HEK293 (cell line): ENCODE data around the gene IKZF2.

ENCODE experiments used
- CTCF ChIA-PET: fragments of 350-600 bp; formaldehyde crosslinking; extraction: SDS; loops from one replicate; lab custom pipeline; 2021; ENCODE audit warnings: antibody characterized with exemption; lab: Yijun Ruan, JAX
- POLR2A ChIA-PET: fragments of 300-600 bp; formaldehyde crosslinking; extraction: SDS; loops from one replicate; lab custom pipeline; 2020; ENCODE audit warnings: antibody characterized with exemption, inconsistent platforms; lab: Yijun Ruan, JAX
- H3K27ac ChIP-seq: fragments of 200-500 bp; sonication (Bioruptor generic); 2 replicates; pipeline ENCODE4 v1.5.1; 2014; ENCODE audit warnings: low read depth, low read length, control low read depth, inconsistent platforms; ENCODE audit errors: extremely low read depth
- H3K36me3 ChIP-seq, 2 experiments: fragments of 200-500 bp in 1 of 2; sonication (Bioruptor generic) in 1 of 2; 1 replicate in 1 of 2; 2 replicates in 1 of 2; pipeline ENCODE4 v1.5.1; 2014 to 2017; ENCODE audit warnings: inconsistent platforms in 2 of 2, low read length in 2 of 2; ENCODE audit not compliant: control insufficient read depth in 2 of 2, insufficient read depth in 1 of 2
- H3K4me1 ChIP-seq: fragments of 200-500 bp; sonication (Bioruptor generic); 2 replicates; pipeline ENCODE4 v1.5.1; 2014; ENCODE audit warnings: mild to moderate bottlenecking, low read length, inconsistent platforms; ENCODE audit not compliant: control insufficient read depth, insufficient read depth
- H3K4me3 ChIP-seq: 2 replicates; pipeline ENCODE4 v1.5.1; 2011; ENCODE audit warnings: low read depth, mild to moderate bottlenecking, control low read depth, low read length, moderate library complexity
- H3K9me3 ChIP-seq: fragments of 200-500 bp; sonication (Bioruptor generic); 2 replicates; pipeline ENCODE4 v1.5.1; 2014; ENCODE audit warnings: low read depth, low read length, inconsistent platforms; ENCODE audit not compliant: control insufficient read depth, insufficient read depth
- KLF9 ChIP-seq: fragments of 450-650 bp; formaldehyde crosslinking; IDR thresholded peaks from 2 replicates; pipeline ENCODE4 v1.5.1; 2016; ENCODE audit warnings: missing biosample characterization, missing genetic modification characterization, low read depth
- MYNN ChIP-seq: fragments of 450-650 bp; formaldehyde crosslinking; IDR thresholded peaks from 2 replicates; pipeline ENCODE4 v1.5.1; 2016; ENCODE audit warnings: missing biosample characterization, missing genetic modification characterization, borderline replicate concordance
- REPIN1 ChIP-seq: fragments of 450-650 bp; formaldehyde crosslinking; IDR thresholded peaks from 2 replicates; pipeline ENCODE4 v1.5.1; 2017; ENCODE audit warnings: missing biosample characterization, missing genetic modification characterization, low read depth
- SALL2 ChIP-seq: fragments of 450-650 bp; formaldehyde crosslinking; IDR thresholded peaks from 2 replicates; pipeline ENCODE4 v1.5.0; 2017; ENCODE audit warnings: missing biosample characterization, mild to moderate bottlenecking, missing genetic modification characterization, borderline replicate concordance
- SCRT2 ChIP-seq: fragments of 450-650 bp; formaldehyde crosslinking; IDR thresholded peaks from 2 replicates; pipeline ENCODE4 v1.5.1; 2016; ENCODE audit warnings: missing biosample characterization, missing genetic modification characterization
- ZBTB1 ChIP-seq: fragments of 450-650 bp; formaldehyde crosslinking; IDR thresholded peaks from 2 replicates; pipeline ENCODE4 v1.5.1; 2016; ENCODE audit warnings: missing biosample characterization, missing genetic modification characterization
- ZBTB8A ChIP-seq: fragments of 450-650 bp; formaldehyde crosslinking; IDR thresholded peaks from 2 replicates; pipeline ENCODE4 v1.5.1; 2016; ENCODE audit warnings: missing biosample characterization, missing genetic modification characterization
- ZNF157 ChIP-seq: fragments of 450-650 bp; formaldehyde crosslinking; IDR thresholded peaks from 2 replicates; pipeline ENCODE4 v1.5.1; 2016; ENCODE audit warnings: missing biosample characterization, missing genetic modification characterization
- ZNF16 ChIP-seq: fragments of 450-650 bp; formaldehyde crosslinking; IDR thresholded peaks from 2 replicates; pipeline ENCODE4 v1.5.1; 2016; ENCODE audit warnings: low read depth, missing biosample characterization, missing genetic modification characterization
- ZNF24 ChIP-seq: fragments of 450-650 bp; formaldehyde crosslinking; IDR thresholded peaks from 2 replicates; pipeline ENCODE4 v1.5.1; 2016; ENCODE audit warnings: missing biosample characterization, missing genetic modification characterization
- ZNF501 ChIP-seq: fragments of 450-650 bp; formaldehyde crosslinking; IDR thresholded peaks from 2 replicates; pipeline ENCODE4 v1.5.1; 2016; ENCODE audit warnings: missing biosample characterization, missing genetic modification characterization
- ZNF530 ChIP-seq: fragments of 450-650 bp; formaldehyde crosslinking; IDR thresholded peaks from 2 replicates; pipeline ENCODE4 v1.5.1; 2016; ENCODE audit warnings: low read depth, missing biosample characterization, missing genetic modification characterization
- ZNF596 ChIP-seq: fragments of 450-650 bp; IDR thresholded peaks from 2 replicates; pipeline ENCODE4 v1.5.0; 2018; ENCODE audit warnings: missing biosample characterization, mild to moderate bottlenecking, missing genetic modification characterization, moderate library complexity
- ZNF626 ChIP-seq: fragments of 450-650 bp; sonication (Bioruptor Pico); formaldehyde crosslinking; IDR thresholded peaks from 2 replicates; pipeline ENCODE4 v1.5.1; 2018; ENCODE audit warnings: missing biosample characterization, missing genetic modification characterization, inconsistent platforms
- ZNF707 ChIP-seq: fragments of 450-650 bp; formaldehyde crosslinking; IDR thresholded peaks from 2 replicates; pipeline ENCODE4 v1.5.1; 2016; ENCODE audit warnings: missing biosample characterization, missing genetic modification characterization
- ZNF785 ChIP-seq: fragments of 450-650 bp; formaldehyde crosslinking; IDR thresholded peaks from 2 replicates; pipeline ENCODE4 v1.5.1; 2016; ENCODE audit warnings: missing biosample characterization, missing genetic modification characterization
- ZNF830 ChIP-seq: fragments of 450-650 bp; IDR thresholded peaks from 2 replicates; pipeline ENCODE4 v1.5.0; 2018; ENCODE audit warnings: missing biosample characterization, missing genetic modification characterization, low read depth, mild to moderate bottlenecking, moderate library complexity
- TF ChIP-seq, protein P1 (sequence below): fragments of 450-650 bp; formaldehyde crosslinking; IDR thresholded peaks from 2 replicates; pipeline ENCODE4 v1.5.1; 2016; ENCODE audit warnings: missing biosample characterization, missing genetic modification characterization
- TF ChIP-seq, protein P2 (sequence below): fragments of 450-650 bp; formaldehyde crosslinking; IDR thresholded peaks from 2 replicates; pipeline ENCODE4 v1.5.1; 2016; ENCODE audit warnings: missing biosample characterization, missing genetic modification characterization
- TF ChIP-seq, protein P3 (sequence below): fragments of 450-650 bp; formaldehyde crosslinking; IDR thresholded peaks from 2 replicates; pipeline ENCODE4 v1.5.1; 2017; ENCODE audit warnings: missing biosample characterization, missing genetic modification characterization
- TF ChIP-seq, protein P4 (sequence below): fragments of 450-650 bp; formaldehyde crosslinking; IDR thresholded peaks from 2 replicates; pipeline ENCODE4 v1.5.1; 2016; ENCODE audit warnings: missing biosample characterization, missing genetic modification characterization
- TF ChIP-seq, protein P5 (sequence below): fragments of 450-650 bp; formaldehyde crosslinking; IDR thresholded peaks from 2 replicates; pipeline ENCODE4 v1.5.1; 2016; ENCODE audit warnings: missing biosample characterization, missing genetic modification characterization
- TF ChIP-seq, protein P6 (sequence below): fragments of 450-650 bp; formaldehyde crosslinking; optimal IDR thresholded peaks from 2 replicates; pipeline ENCODE3; 2016; ENCODE audit warnings: missing biosample characterization, mild to moderate bottlenecking, missing genetic modification characterization

The IKZF2 gene

DNA sequence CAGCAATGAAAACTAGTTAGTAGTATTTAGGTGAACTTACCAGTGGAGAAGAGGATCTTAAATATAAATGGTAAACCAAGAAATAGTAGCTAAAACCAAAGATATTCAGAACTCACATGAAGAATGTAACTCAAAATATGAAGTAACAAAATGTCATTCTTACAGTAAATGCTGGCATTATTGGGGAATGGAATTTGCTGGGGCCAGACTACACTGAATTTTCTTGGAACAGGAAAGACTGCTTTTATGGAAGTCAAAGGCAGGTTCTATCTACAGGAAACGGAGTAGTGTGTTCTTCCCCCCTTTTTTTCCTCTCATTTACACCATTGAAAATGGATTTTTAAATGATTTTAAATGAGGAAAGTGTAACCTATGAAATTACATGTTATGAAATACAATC lies 188.7 kb downstream of the IKZF2 start:
- Histone ChIP-seq H3K36me3 (no peaks in the 10 kb centered on the region), H3K27ac (no peak overlapping the region), H3K4me1 (no peaks in the 10 kb centered on the region), H3K9me3 (no peaks in the 10 kb centered on the region)
- ChIA-PET POLR2A (no interaction called here), CTCF (no interaction called here)
- TF ChIP-seq ZNF830 (tag by site-specific recombination) (no peak), REPIN1 (tag by site-specific recombination) (no peak), MYNN (no peak), ZNF16 (tag by site-specific recombination) (no peak), KLF9 (tag by site-specific recombination) (no peak), ZNF707 (tag by site-specific recombination) (no peak)
- TF ChIP-seq, protein P1, sequence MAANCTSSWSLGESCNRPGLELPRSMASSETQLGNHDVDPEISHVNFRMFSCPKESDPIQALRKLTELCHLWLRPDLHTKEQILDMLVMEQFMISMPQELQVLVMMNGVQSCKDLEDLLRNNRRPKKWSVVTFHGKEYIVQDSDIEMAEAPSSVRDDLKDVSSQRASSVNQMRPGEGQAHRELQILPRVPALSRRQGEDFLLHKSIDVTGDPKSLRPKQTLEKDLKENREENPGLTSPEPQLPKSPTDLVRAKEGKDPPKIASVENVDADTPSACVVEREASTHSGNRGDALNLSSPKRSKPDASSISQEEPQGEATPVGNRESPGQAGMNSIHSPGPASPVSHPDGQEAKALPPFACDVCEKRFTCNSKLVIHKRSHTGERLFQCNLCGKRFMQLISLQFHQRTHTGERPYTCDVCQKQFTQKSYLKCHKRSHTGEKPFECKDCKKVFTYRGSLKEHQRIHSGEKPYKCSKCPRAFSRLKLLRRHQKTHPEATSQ = no peak
- TF ChIP-seq, protein P2, sequence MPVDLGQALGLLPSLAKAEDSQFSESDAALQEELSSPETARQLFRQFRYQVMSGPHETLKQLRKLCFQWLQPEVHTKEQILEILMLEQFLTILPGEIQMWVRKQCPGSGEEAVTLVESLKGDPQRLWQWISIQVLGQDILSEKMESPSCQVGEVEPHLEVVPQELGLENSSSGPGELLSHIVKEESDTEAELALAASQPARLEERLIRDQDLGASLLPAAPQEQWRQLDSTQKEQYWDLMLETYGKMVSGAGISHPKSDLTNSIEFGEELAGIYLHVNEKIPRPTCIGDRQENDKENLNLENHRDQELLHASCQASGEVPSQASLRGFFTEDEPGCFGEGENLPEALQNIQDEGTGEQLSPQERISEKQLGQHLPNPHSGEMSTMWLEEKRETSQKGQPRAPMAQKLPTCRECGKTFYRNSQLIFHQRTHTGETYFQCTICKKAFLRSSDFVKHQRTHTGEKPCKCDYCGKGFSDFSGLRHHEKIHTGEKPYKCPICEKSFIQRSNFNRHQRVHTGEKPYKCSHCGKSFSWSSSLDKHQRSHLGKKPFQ (tag by site-specific recombination) = no peak
- TF ChIP-seq, all 188 proteins: peak for 0
- no peak overlapping the region for H3K4me3 ChIP-seq

DNA sequence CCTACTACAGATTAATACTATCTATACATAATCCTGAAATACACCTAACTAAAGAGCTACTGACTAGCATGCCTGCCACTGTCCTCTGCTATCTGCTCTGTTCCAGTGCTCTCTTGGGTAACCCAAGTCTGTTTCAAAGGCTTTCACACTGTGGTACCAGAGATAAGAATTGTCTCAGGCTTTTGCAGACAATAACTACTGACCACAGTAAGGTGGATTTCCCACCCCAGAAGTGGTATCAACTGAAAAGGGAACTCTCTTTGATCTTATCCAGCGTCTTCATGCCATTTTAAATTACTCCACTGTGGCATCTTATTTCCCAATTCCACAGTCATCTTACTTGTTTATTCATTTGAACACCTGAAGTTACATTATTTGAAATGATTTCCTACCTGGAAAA lies 190.2 kb downstream of the IKZF2 start:
- CTCF ChIA-PET = interaction anchor here (0.9 kb wide), 1 partner anchor 22 kb away, joined by 3 read pairs; no protein-coding TSS in a partner anchor
- Histone ChIP-seq H3K36me3 (no peaks in the 10 kb centered on the region), H3K27ac (no peak overlapping the region), H3K4me3 (no peak overlapping the region), H3K9me3 (no peaks in the 10 kb centered on the region), H3K4me1 (no peaks in the 10 kb centered on the region)
- POLR2A ChIA-PET = no interaction called here
- no peak for TF ChIP-seq ZNF707 (tag by site-specific recombination)
- TF ChIP-seq, protein P3, sequence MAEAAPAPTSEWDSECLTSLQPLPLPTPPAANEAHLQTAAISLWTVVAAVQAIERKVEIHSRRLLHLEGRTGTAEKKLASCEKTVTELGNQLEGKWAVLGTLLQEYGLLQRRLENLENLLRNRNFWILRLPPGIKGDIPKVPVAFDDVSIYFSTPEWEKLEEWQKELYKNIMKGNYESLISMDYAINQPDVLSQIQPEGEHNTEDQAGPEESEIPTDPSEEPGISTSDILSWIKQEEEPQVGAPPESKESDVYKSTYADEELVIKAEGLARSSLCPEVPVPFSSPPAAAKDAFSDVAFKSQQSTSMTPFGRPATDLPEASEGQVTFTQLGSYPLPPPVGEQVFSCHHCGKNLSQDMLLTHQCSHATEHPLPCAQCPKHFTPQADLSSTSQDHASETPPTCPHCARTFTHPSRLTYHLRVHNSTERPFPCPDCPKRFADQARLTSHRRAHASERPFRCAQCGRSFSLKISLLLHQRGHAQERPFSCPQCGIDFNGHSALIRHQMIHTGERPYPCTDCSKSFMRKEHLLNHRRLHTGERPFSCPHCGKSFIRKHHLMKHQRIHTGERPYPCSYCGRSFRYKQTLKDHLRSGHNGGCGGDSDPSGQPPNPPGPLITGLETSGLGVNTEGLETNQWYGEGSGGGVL (tag by site-specific recombination) = no peak

DNA sequence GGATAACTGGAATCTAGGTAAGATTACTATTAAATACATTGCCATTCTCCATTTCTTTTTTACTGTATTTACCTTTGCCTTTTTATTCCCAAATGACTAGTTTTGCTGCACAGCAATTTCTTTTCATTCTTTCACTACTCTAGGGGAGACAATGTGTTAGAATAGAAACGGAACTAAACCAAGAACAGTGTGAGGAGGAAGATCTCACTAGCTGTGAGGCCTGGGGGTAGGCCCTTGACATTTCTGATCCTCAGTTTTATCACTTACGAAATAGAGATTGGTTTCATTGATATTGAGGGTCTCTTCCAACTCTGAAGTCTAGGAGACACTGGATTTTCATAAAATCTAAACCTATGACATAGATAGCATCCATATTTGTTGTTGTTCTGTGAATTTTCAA lies 191.1 kb downstream of the IKZF2 start:
- Histone ChIP-seq H3K4me1 (no peaks in the 10 kb centered on the region), H3K36me3 (no peaks in the 10 kb centered on the region), H3K4me3 (no peak overlapping the region), H3K9me3 (no peaks in the 10 kb centered on the region), H3K27ac (no peak overlapping the region)
- POLR2A ChIA-PET = no interaction called here
- CTCF ChIA-PET = no interaction called here
- TF ChIP-seq ZBTB1 (no peak), ZNF785 (tag by site-specific recombination) (no peak), SALL2 (no peak), ZNF530 (no peak), ZNF157 (tag by site-specific recombination) (no peak), ZNF501 (tag by site-specific recombination) (no peak), ZNF24 (no peak), ZBTB8A (tag by site-specific recombination) (no peak), ZNF596 (tag by site-specific recombination) (no peak), SCRT2 (tag by site-specific recombination) (no peak), ZNF626 (no peak)
- TF ChIP-seq, protein P4, sequence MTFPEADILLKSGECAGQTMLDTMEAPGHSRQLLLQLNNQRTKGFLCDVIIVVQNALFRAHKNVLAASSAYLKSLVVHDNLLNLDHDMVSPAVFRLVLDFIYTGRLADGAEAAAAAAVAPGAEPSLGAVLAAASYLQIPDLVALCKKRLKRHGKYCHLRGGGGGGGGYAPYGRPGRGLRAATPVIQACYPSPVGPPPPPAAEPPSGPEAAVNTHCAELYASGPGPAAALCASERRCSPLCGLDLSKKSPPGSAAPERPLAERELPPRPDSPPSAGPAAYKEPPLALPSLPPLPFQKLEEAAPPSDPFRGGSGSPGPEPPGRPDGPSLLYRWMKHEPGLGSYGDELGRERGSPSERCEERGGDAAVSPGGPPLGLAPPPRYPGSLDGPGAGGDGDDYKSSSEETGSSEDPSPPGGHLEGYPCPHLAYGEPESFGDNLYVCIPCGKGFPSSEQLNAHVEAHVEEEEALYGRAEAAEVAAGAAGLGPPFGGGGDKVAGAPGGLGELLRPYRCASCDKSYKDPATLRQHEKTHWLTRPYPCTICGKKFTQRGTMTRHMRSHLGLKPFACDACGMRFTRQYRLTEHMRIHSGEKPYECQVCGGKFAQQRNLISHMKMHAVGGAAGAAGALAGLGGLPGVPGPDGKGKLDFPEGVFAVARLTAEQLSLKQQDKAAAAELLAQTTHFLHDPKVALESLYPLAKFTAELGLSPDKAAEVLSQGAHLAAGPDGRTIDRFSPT (tag by site-specific recombination) = no peak
- TF ChIP-seq, protein P5, sequence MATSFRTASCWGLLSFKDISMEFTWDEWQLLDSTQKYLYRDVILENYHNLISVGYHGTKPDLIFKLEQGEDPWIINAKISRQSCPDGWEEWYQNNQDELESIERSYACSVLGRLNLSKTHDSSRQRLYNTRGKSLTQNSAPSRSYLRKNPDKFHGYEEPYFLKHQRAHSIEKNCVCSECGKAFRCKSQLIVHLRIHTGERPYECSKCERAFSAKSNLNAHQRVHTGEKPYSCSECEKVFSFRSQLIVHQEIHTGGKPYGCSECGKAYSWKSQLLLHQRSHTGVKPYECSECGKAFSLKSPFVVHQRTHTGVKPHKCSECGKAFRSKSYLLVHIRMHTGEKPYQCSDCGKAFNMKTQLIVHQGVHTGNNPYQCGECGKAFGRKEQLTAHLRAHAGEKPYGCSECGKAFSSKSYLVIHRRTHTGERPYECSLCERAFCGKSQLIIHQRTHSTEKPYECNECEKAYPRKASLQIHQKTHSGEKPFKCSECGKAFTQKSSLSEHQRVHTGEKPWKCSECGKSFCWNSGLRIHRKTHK (tag by site-specific recombination) = no peak
- TF ChIP-seq, protein P6, sequence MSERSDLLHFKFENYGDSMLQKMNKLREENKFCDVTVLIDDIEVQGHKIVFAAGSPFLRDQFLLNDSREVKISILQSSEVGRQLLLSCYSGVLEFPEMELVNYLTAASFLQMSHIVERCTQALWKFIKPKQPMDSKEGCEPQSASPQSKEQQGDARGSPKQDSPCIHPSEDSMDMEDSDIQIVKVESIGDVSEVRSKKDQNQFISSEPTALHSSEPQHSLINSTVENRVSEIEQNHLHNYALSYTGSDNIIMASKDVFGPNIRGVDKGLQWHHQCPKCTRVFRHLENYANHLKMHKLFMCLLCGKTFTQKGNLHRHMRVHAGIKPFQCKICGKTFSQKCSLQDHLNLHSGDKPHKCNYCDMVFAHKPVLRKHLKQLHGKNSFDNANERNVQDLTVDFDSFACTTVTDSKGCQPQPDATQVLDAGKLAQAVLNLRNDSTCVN = no peak
